Mucosa of gallbladder (tissue), 1 donor: Measurements from ENCODE around the gene MAP1LC3A. TPM values are rescaled to one million over a fixed set of nuclear protein-coding genes. Genes with fewer than 3 reads are reported as not detected.

ENCODE experiments used
- total RNA-seq: library from RNA; stranded (reverse); gene quantifications from one replicate; pipeline ENCODE4 v1.2.1, GENCODE V29; 2021
- donor health status: DM: no; HTN: no; CAD: no.

The MAP1LC3A gene
- total RNA-seq, 1 donor from 2014 or later = 94.4 TPM

Other genes starting within 250 kb of the MAP1LC3A start
- gene ITCH, start 195.4 kb upstream of the MAP1LC3A start, total RNA-seq = 46.2 TPM
- gene DYNLRB1, start 42.3 kb upstream of the MAP1LC3A start, total RNA-seq = 143 TPM
- 19.1 TPM for gene PIGU, start 118.4 kb downstream of the MAP1LC3A start, total RNA-seq
- gene TP53INP2, start 145.6 kb downstream of the MAP1LC3A start, total RNA-seq = 59.1 TPM